Measurements from ENCODE around the gene SH3BP5L.
A peak's percentile ranks its signal among the peaks of the same experiment; 100 is the strongest.

Gene SH3BP5L

DNA sequence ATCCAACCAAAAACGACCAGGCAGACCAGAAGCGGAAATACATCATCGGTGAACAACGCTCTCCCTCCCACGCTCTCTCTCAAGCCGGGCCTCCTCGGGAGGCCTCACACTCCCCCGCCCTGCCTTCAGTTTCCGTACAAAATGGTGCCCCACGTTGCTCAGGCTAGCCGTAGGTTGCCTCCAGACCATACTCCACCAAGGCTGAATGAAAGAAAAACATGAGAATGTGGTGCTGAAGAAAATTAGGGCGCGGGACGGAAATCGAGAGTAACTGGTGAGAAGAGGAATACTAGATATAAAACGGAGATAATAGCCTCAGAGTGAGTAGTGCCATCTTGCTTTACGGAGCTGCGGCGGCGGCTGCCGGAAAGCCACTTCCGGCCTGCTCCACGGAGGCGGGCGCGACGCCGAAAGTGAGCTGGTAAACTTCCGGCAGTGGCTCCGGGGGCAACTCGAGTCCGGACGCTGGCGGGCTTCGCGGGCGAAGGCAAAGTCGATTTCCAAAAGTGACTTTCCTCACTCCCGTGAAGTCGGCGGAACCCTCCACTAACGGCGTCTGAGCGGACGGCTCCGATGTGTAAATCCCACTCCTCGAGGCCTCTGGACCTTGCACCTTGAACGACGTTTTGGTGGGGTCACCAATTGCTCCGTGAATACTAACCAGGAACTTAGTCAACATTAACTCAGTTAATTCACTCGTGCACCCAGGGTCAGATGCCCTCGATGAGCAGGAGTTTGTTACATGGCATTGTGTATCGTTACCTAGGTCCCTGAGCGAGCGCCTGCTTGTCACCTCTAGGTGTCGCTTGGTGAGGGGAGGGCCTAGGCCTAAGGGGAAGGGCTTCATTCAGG, at the start of gene SH3BP5L:
SH3BP5L (minus strand) TSS at position 7 of the 852 bp plus-strand sequence. CDS start 980 bp downstream, outside the sequence.
- peak; percentile 92 to 93 for DNase-seq

DNA sequence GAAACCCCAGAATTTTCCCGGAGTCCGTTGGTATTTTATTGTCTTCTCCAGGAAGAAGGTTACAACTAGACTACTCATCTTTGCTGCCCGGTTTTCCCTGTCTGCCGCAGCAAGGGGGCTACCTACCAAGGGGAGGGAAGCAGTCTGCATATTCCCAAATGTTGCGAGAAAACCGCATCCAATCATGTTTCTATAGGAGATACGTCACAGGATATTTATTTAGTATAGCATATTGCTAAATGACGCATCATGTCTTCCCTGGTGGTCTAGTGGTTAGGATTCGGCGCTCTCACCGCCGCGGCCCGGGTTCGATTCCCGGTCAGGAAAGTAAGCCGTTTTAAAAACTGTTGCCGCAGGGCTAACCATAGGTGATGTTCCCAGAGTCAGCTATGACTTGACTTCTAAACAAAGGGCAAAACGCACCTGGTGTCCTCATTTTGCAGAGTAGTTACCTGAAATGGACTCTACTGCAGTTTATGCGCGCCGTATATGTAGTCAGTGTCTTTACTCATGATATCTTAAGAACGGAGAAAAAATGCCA, 48.3 kb upstream of the SH3BP5L start:
- DNase-seq: peak; percentile 83 to 87

DNA sequence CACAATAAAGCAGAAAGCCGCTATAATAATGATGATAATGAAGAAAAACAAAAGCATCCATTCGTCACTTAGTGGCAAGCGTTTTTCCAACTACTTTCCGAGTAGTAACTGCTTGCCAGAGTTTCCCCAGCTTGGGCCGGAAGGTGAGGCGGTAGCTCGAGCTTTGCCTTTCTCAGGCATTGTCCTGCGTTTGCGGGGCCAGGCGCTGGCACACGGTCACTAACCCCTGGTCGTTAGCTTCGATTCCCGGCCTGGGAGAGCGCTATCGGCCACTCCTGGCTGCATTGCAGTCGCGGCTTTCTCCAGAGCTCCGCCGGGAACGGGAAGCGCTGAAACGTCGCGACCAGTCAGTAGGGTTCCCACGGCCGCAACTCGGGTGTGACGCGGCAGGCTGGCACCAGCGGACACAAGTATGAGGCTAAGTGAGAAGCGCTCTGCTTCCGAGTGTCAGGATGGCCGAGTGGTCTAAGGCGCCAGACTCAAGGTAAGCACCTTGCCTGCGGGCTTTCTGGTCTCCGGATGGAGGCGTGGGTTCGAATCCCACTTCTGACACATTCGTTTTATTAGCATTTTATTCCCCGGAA, 47.8 kb upstream of the SH3BP5L start:
- peak; percentile 87 to 96 for DNase-seq

DNA sequence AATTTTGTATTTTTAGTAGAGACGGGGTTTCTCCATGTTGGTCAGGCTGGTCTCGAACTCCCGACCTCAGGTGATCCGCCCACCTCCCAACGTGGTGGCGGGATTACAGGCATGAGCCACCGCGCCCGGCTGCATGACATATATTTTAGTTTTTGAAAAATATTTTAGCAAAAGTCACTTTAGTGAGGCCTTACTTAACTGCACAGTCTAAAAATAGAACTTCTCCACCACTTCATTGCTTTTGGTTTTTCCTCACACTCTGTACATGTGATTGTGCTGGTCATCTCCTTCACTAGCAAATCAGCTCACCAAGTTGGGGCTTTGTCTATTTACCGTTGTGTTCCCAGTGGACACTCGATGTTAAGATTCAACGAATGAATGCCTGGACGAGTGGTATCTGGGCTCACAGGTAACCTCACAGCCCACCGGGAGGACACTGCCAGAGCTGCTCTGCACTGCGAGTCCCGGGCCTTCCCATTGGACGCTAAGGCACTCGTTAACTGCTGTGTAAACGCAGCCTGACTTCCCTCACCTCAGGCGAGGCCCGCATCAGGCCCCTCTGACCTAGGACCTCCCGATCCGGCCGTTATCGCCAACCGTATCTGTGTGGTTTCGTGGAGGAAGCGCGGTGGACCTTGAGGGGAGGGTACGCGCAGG, 47.2 kb upstream of the SH3BP5L start:
- peak; percentile 69 to 83 for DNase-seq

DNA sequence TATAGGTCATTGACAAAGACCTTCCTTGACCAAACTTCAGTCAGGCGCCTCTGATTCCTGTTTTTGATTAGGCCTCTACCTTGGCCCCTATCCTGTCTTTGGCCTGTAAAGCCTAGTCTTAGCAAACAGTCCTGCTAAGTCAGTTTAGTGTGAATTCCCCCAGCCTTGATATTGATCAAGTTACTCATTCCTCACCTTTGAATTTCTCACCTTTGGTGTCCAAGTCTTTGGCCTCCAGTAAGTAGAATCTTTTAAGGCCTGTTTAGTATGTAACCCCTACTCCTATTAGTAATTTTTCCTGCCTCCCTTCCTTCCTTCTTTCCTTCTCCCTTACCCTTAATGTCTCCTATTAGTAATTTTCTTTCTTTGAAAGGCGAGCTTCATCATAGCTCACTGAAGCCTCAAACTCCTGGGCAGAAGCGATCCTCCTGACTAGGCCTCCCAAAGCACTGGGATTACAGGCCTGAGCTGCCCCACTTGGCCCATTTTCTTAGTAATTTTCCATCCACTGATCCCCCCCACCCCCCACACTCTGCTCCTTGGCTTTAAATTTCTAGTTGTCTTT, 46.2 kb upstream of the SH3BP5L start:
- DNase-seq: no peak

DNA sequence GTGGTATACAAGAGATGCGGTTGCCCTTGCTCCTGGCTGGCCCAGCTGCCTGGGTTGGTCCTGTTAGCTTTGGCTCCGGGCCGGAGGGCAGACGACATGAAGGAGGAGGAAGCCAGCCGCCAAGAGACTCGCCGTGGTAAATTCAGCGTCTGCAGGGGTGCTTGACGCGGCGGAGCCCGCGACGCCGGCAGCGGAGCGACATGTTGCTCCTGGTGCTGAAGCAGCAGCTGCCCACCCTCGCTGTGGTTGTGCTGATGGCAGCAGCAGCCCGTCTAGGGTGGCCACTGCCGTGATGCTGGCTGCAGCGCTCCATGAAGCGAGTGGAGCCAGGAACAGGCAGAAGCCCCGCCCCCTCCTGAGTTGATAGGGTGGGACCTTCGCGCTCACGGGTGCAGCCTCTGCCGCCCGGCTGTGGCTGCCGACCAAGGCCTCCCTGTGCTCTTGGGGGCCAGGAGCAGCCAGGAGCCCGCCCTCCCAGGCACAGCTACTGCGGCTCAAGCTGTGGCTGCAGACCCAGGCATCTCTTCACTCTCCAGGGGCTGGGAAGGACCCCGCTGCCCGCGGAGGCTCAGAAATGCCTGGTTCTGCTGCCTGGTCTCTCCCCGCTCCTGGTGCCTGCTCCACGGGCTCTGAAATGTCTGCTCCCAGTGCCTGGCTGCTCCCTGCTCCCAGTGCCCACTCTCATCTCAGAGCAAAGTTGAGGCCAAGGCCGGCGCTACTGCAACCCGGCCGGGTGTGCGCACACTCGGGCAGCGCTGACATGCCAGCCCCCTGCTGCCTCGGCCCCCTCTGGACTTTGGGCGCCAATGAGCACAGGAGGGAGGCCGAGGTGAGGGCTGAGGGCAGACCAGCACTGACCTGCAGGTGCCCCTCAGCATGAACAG, 37.5 kb upstream of the SH3BP5L start:
- peak; percentile 81 to 90 for DNase-seq

DNA sequence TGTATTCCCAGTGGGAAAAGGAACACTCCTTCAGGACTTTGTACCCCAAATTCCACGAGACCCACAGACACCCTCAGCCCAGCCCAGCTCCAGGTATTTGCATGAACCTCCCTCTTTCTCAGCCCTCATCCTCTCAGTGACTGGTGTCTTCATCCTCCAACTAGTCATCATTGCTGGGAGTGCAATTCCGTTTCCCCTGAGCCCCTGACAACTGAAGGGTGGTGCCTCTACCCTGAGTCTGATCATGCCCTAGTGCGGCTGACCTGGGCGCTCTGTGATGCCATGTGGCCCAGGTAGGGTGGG, 36.9 kb upstream of the SH3BP5L start:
- DNase-seq: no peak

DNA sequence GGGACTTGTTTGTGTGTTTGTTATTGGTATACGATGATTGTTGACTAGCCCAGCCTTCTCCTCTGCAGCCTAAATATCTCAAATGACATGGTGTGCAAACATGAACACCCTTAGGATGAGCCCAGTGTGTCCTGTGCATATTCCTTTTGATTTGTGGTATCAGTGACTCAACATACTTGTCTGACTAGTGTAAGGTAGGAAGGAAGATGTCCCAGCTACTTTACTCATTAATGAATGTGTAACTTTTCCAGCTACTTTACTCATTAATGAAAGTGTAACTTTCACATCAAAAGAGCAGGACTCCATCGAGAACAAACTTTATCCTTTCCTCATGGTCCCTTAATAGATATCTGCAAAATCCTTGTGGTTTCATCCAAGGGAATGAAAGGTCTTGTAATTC, 35.9 kb upstream of the SH3BP5L start:
- DNase-seq: no peak

DNA sequence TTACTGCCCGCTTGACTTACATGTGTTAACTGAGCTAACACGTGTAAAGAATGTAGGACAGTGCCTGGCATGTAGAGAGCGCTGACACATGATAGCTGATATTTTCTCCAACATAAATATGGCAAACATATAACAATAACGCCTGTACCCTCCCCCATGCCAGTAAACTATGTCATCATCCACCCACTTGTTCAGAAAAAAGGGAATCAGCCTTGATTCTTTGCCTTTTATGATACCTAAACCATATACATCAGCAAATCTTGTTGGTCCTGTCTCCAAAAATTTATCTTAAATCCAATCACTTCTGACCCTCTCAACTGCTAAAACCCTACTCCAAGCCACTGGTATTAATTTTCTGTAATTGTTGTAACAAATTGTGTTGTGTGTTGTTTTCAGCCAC, 34.3 kb upstream of the SH3BP5L start:
- DNase-seq: no peak

DNA sequence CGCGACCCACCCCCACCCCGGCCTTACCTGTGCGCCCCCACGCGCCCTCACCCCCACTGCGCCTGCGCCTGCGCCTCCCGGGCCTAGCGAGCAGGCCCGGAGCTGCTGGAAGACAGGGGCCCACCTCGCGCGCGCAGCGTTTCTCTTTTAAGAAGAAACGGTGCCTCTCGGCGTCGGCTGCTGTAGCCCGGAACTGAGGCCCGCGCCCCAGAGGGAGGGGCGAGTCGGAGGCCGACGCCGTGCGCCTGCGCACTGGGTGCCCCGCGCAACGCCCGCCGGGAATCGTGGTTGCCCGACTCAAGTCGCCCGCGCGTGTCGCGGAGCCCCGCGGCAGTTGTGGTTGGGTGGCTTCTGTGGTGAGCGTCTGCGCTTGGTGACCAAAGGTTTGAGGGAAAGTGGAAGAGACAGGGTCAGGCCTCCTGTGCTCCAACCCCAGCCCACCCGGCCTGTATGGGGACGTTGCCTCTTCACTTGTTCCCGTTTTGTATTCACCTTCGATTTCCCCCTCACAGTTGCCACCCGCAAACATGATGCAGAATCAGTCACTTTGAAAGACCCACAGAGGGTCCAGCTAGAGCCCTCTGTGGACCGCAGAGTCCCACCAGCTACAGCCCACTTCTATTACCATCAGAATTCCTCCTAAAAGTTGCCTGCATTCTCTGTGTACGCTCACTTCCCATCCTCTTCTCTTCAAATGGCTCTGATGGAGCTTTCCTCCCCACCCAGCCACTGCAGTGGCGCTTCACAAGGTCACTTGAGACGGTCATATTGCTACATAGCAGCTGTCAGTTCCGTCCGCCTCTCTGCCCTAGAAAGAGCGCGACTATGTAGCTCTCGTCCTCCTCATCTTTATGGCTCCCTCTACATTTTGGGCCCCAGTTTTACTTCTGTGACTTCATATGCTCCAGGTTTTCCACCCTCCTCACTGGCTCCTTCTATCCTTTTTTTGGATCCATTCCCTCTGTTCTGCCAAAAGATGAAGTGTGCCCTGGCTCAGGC, 33.5 kb upstream of the SH3BP5L start, which contains the start of gene ZNF692:
ZNF692 (minus strand) TSS at position 195 of the 999 bp plus-strand sequence. CDS start 776 bp downstream, outside the sequence.
- DNase-seq: peak; percentile 90 to 97

DNA sequence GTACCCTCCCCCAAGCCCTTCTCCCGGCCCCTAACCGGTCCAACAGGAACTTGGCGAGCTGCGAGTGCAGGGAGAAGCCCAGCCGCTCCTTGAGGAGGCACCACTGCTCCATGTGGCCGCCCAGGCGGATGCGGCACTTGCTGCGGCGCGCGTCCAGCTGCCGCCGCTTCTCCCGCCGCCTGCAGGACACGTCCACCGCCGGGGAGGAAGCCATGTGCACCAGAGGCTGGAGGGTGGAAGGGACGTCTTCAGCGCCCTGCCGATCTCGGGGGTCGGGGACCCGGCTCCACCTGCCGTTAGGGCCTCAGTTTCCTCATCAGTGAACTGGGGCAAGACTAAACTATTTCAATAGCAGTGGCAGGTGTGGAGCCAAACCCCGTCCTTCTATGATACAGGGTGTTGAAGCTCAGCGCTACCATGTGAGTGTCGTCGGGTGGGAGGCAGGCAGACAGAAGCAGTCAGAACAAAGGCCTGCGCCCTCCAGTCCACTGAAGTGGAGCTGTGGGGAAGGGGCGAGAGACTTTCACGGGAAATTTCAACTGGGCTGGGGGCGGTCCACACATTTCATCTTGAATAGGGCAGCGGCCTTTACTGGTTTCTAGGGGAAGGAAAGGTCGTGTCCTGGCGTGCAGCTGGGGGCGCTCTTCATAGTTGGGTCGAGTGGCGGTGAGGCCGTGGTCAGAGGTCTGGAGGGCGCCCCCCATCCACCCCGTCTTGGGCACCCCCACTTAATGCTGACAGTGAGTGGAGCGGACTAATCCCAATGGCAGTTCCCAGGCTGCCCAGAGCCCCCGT, 32.6 kb upstream of the SH3BP5L start:
- DNase-seq: peak; percentile 56 to 75

DNA sequence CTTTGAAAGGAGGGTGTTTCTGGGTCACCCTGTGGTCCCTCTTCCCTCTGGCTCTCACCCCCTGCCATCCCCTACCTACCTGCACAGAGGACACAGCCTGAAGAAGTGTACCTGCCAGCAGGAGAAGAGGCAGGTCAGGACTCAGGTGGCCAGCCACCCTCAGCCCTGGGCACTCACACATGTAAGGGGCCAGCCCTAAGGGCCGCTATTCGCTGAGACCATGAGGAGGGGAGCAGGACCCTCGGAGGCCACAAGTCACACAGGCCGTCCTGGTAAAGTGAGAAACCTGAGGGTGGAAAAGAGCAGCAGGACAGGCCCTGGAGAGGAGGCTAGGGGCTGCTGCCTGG, 32.0 kb upstream of the SH3BP5L start:
- no peak for DNase-seq

DNA sequence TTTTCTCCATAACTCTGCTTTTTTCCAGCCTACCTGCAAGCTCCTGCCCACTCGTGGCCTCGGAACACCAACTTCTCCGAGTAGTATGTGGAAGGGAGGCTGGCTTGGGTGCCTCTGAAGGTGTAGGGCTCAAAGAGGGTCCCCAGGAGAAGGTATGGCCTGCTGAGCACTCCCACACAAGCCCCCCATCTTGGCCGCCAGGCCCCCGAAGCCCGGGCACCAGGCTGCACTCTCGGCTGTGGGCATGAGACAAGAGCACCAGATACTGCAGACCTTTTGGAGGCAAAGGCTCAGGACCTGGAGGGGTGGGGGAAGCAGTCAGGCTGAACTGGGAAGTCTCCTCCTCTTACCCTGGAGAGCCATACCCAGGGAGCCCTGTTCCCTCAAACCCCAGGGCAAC, 31.5 kb upstream of the SH3BP5L start:
- DNase-seq: no peak

DNA sequence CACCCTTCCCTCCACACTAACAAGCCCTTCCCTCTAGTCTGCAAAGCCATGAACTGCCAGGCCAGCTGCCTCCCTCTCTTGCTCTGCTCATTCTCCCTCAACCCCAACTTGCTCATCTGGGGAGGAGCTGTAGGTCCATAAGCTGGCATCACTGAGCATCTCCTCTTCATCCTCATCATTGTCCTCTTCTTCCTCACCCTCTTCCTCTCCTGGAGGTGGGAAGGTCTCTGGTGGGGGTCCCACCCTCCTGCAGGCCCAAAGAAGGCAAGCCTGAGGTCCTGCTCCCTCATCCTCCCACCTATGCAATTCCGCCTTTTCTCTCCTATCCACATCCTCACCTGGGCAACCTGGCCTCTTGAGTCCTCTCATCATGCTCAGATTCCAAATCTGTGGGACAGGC, 30.5 kb upstream of the SH3BP5L start:
- DNase-seq: no peak

DNA sequence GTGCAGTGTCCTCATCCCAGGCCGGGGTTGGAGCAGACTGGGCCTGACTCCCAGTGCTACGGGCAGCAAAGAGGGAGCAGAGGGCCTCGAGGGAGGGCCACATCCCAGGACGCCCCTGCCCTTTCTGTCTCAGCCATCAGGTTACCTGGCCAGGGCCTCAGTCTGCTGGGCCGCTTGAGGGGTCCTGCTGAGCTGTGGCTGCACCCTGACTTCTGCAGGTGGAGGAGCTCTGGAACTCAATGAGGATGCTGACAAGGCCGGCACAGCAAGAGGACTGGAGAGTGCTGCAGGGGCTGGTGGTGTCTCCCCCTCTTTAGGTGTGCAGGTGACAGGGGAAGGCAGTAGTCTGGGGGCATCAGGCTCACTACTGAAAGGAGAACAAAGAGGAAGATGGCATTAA, 29.9 kb upstream of the SH3BP5L start:
- no peak for DNase-seq

DNA sequence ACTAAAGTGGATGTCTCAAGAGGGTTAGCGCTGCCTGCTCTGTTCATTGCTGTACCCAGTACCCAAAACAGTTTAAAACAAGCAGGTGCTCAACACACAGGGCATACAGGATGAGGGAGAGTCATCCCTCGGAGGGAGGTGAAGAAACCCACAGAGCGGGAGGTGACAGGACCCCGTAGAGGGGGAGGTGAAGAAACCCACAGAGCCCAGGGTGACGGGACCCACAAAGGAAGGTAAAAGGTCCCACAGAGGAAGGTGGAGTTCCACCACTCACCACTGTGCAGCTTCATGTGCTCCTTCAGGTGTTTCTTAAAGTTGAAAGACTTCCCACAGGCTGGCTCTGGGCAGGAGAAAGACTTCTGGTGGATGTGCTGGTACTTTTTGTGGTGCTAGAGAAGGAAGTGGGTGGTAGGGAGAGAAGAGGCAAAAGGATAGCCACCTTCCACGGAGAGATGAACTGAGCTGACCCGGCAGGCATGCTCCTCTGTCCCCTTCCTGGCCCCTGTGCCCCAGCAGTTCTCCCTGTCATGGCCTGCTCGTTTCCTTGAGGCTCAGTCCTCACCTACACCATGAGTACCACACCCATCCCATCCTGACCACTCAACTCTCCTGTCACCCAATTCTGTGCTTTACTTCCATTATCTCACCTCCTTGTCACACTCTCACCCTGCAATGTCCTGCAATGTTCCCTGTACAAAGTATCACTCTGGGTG, 28.1 kb upstream of the SH3BP5L start:
- DNase-seq: no peak

DNA sequence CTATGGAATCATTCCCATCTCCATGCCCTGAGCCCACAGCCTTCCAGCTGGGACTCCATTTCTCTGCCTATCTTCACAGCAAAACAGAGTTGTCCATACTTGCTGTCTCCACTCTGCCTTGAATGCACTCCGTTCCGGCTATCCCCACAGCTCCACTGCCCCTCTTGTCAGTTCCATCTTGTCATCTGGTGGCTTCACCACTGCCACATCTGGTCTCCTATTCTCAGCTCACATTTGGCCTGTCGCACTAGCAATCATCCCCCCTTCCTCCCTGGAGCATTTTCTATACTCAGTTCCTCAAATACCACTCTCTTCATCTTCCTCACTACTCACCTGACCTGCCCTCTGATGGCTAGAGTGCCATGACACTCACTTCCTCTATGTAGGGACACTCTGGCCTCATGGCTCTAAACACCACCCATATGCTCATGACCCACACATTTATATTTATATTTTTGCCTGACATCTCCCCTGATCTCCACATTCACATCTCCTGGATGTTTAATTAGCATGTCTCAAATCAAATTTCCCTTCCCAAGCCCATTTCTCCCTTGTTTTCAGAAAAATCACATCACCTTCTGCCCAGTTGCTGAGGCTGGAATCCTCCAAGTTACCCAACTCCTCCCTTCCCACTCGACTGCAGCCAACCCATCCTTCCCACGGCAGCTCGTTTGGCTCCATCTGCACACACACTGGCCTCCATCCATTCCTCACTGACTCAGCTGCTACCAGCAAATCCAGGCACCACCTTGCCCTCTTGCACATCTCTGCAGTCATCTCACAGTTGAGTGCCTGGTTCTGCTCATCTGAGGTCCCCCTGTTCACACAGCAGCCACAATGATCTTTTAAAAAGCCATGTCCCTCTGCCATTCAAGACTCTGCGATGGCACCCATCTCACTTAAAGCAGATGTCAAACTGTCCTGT, 27.0 kb upstream of the SH3BP5L start:
- DNase-seq: no peak

DNA sequence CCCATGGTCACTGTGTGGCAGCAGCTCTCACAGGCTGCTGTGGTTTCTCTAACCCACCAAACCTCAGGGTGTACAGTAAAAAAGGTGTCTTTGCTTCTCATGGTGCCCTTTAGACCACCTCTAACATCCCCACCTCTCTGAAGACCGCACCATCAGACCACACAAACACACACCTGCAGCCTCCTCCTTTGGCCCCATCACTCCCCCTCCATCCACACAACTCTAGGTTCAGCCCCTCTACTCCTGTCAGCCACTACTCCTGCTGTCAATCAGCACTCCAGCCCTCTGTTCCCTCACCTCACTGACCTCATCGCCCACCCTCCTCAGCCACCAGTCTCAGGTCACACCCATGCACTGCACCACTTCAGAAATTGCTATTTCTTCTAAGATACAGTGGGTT, 25.7 kb upstream of the SH3BP5L start:
- DNase-seq: no peak
